OCI-LY3 (cell line): ENCODE results near the gene VPS4B.

Source experiments
- H2AFZ ChIP-seq: fragments of 200-600, 300-600 bp; shearing (Covaris generic); 2 replicates; pipeline ENCODE4 v1.6.0; 2014; ENCODE audit warnings: antibody characterized with exemption, low read depth, low read length
- H3K27ac ChIP-seq: fragments of 200-600, 300-600 bp; sonication (generic); 2 replicates; pipeline ENCODE4 v1.5.1; 2014; ENCODE audit warnings: mild to moderate bottlenecking, low read length, moderate library complexity, mixed read lengths
- H3K27me3 ChIP-seq: fragments of 200-600, 300-600 bp; sonication (generic); 2 replicates; pipeline ENCODE4 v1.6.1; 2014; ENCODE audit warnings: low read depth, low read length, mixed read lengths
- H3K36me3 ChIP-seq: fragments of 200-600, 300-600 bp; sonication (generic); replicated peaks from 2 replicates; pipeline ENCODE3; 2014; ENCODE audit warnings: low read depth, low read length, mixed read lengths
- H3K4me1 ChIP-seq: fragments of 300-600, 200-600 bp; sonication (generic); 2 replicates; pipeline ENCODE4 v1.6.1; 2014; ENCODE audit warnings: low read length, mixed read lengths
- H3K4me2 ChIP-seq: fragments of 200-600, 300-600 bp; sonication (generic); 2 replicates; pipeline ENCODE4 v1.6.1; 2014; ENCODE audit warnings: low read length, mixed read lengths
- H3K4me3 ChIP-seq: fragments of 300-600, 200-600 bp; sonication (generic); 2 replicates; pipeline ENCODE4 v1.5.1; 2014; ENCODE audit warnings: antibody characterized with exemption, mild to moderate bottlenecking, low read length, moderate library complexity
- H3K79me2 ChIP-seq: fragments of 300-600, 200-600 bp; shearing (Covaris generic); 2 replicates; pipeline ENCODE4 v1.6.1; 2014; ENCODE audit warnings: mild to moderate bottlenecking, low read length, mixed read lengths
- H3K9ac ChIP-seq: fragments of 300-600, 200-600 bp; shearing (Covaris generic); 2 replicates; pipeline ENCODE4 v1.6.0; 2014; ENCODE audit warnings: mild to moderate bottlenecking, low read length, moderate library complexity
- H3K9me3 ChIP-seq: fragments of 200-600, 300-600 bp; shearing (Covaris generic); 2 replicates; pipeline ENCODE4 v1.6.1; 2014; ENCODE audit warnings: low read length, mixed read lengths; ENCODE audit not compliant: insufficient read depth
- H4K20me1 ChIP-seq: fragments of 200-600, 300-600 bp; sonication (generic); 2 replicates; pipeline ENCODE4 v1.6.1; 2016; ENCODE audit warnings: low read length, mixed read lengths; ENCODE audit not compliant: insufficient read depth
- CTCF ChIP-seq: fragments of 200-600, 300-600 bp; sonication (generic); IDR thresholded peaks from 2 replicates; pipeline ENCODE4 v1.5.1; 2014; ENCODE audit warnings: antibody characterized with exemption, low read length, low read depth
- EZH2phosphoT487 ChIP-seq: fragments of 200-600 bp; shearing (Covaris generic); IDR thresholded peaks from 2 replicates; pipeline ENCODE4 v1.6.1; 2018; ENCODE audit warnings: antibody characterized with exemption, mixed run types, low read depth

VPS4B gene

DNA sequence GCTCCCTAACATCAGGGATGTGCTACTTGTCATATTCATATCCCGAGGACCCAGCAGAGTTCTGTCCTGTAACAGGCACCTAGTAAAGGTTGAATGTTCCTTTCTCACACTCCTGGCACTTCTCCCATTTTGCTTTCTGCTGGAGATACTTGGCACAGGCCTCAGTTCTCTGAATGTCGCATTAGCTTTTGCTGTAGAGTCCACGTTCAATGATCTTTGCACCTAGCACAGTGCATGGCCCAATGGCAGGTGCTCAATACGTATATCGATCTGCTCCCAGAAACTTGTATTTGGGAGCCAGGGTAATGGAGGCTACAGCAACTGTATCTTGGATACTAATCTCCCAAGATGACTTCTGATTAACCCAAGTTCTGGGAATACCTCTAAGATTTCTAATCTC lies 24.8 kb upstream of the VPS4B start:
- Histone ChIP-seq H2AFZ (no peak overlapping the region), H3K36me3 (no peaks in the 10 kb centered on the region)

DNA sequence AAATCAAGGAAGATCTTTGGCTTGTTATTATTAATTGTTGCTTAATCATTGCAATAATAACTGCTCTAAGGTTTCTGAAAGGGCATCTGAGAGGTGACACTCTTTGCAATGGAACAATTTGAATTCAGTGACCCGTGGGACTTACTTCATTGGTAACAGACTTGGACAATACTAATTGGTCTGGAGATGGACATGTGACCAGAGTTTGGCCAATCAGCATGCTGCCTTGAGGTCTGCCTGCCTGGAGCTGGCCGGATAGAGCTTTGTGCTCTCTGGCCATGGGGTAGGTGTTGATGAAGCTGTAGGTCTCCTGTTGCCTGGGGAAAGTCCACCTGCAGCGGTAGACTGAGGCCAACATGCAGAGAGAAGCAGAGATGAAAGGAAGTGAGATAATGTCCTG lies 24.0 kb upstream of the VPS4B start:
- Histone ChIP-seq H3K4me2 (no peak overlapping the region), H3K79me2 (no peaks in the 10 kb centered on the region), H3K36me3 (no peaks in the 10 kb centered on the region), H3K27me3 (peaks cover 8% of the 10 kb centered on the region), H4K20me1 (no peaks in the 10 kb centered on the region), H3K4me3 (no peak overlapping the region), H3K9ac (no peak overlapping the region), H3K27ac (no peak overlapping the region), H3K9me3 (no peaks in the 10 kb centered on the region), H3K4me1 (peaks cover 12% of the 10 kb centered on the region), H2AFZ (no peak overlapping the region)
- TF ChIP-seq CTCF = no peak
- TF ChIP-seq EZH2phosphoT487 = no peak

More for the DNA sequence above, 24.8 kb upstream of the VPS4B start:
- Histone ChIP-seq H3K9ac (no peak overlapping the region), H3K79me2 (no peaks in the 10 kb centered on the region), H3K4me1 (peaks cover 9% of the 10 kb centered on the region), H3K27ac (no peak overlapping the region), H3K9me3 (no peaks in the 10 kb centered on the region), H4K20me1 (no peaks in the 10 kb centered on the region), H3K4me3 (no peak overlapping the region), H3K4me2 (no peak overlapping the region), H3K27me3 (peaks cover 2% of the 10 kb centered on the region)
- TF ChIP-seq EZH2phosphoT487 = no peak
- no peak for TF ChIP-seq CTCF

DNA sequence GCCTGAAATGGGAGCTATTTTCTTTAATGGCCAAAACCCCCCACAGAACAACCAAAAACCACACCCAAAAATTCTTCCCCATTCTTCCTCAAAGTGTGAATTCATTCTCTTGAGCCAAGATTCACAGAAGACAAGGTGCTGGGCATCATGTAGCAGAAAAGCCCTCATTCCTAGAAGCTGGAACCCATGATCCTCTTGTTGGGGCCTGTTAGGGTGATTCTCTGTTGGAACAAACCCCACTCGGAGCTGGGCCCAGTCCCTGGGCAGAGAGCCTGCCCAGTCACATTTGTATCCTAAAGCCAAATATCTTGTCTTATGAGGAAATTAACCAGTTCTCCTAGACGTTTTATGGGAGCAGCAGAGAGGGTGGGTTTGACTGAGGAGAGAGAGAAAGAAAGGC lies 22.8 kb upstream of the VPS4B start:
- Histone ChIP-seq H3K4me1 (peaks cover 24% of the 10 kb centered on the region), H3K27me3 (peaks cover 8% of the 10 kb centered on the region), H2AFZ (peak overlapping the region; percentile 42), H3K27ac (no peak overlapping the region), H3K9ac (no peak overlapping the region), H3K36me3 (no peaks in the 10 kb centered on the region), H3K79me2 (no peaks in the 10 kb centered on the region), H3K4me3 (no peak overlapping the region), H3K9me3 (no peaks in the 10 kb centered on the region), H4K20me1 (no peaks in the 10 kb centered on the region), H3K4me2 (peak overlapping the region; percentile 19; the same call in 1 of the 2 replicates)
- no peak for TF ChIP-seq EZH2phosphoT487

DNA sequence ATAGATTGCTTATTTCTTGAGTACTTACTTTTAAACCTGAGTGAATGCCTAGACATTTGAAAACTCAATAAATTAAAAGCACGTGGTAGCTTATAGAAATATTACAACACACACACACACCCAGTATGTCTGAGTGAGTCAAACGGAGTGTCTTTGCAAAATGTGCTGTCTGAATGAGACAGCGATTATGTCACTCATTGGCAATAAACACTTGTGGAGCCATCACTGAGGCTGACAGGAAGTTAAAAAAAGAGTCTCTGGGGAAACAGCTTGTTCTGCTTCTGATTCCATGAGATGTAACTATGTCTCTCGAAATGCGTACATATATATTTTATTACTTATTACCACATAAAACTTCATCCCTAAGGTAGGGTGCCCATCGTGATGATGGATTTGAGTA lies 22.3 kb upstream of the VPS4B start:
- peaks cover 8% of the 10 kb centered on the region for H3K27me3 ChIP-seq
- H3K4me3 ChIP-seq = no peak overlapping the region
- no peaks in the 10 kb centered on the region for H3K79me2 ChIP-seq
- no peak overlapping the region for H3K9ac ChIP-seq
- no peak for TF ChIP-seq EZH2phosphoT487
- no peak for TF ChIP-seq CTCF
- peaks cover 27% of the 10 kb centered on the region for H3K4me1 ChIP-seq
- no peaks in the 10 kb centered on the region for H4K20me1 ChIP-seq
- H3K36me3 ChIP-seq = no peaks in the 10 kb centered on the region
- no peaks in the 10 kb centered on the region for H3K9me3 ChIP-seq
- no peak overlapping the region for H3K27ac ChIP-seq
- peak overlapping the region; percentile 42 for H2AFZ ChIP-seq
- H3K4me2 ChIP-seq = peak overlapping the region; percentile 19

- Histone ChIP-seq H3K79me2 (no peaks in the 10 kb centered on the region), H4K20me1 (no peaks in the 10 kb centered on the region), H3K4me2 (no peak overlapping the region), H3K27ac (no peak overlapping the region), H3K4me1 (peaks cover 33% of the 10 kb centered on the region), H2AFZ (no peak overlapping the region), H3K27me3 (peaks cover 8% of the 10 kb centered on the region), H3K9me3 (no peaks in the 10 kb centered on the region), H3K36me3 (no peaks in the 10 kb centered on the region), H3K4me3 (no peak overlapping the region), H3K9ac (no peak overlapping the region)
- TF ChIP-seq EZH2phosphoT487 = no peak
Observed at GRCh38 chr18:63443829-63444228, 21.6 kb upstream of the VPS4B start.
